ENCODE results near the gene GPR21.

The GPR21 gene

GRCh38 chr9:123033864-123034601 is 566 bp downstream of the GPR21 start:
- DNase-seq (ENCODE audit: low spot score): no peak

- DNase-seq (ENCODE audit: low spot score): no peak
Observed at GRCh38 chr9:123034881-123035510, 1.5 kb downstream of the GPR21 start.

- DNase-seq (ENCODE audit: low spot score): no peak
Observed at GRCh38 chr9:123035791-123036190, 2.3 kb downstream of the GPR21 start.

GRCh38 chr9:123036893-123037545 is 3.6 kb downstream of the GPR21 start:
- no peak for DNase-seq (ENCODE audit: low spot score)

GRCh38 chr9:123039617-123040219 is 6.3 kb downstream of the GPR21 start:
- DNase-seq (ENCODE audit: low spot score): no peak

- DNase-seq (ENCODE audit: low spot score): no peak
Observed at GRCh38 chr9:123040801-123041200, 7.3 kb downstream of the GPR21 start.

- no peak for DNase-seq (ENCODE audit: low spot score)
Observed at GRCh38 chr9:123041489-123041888, 8.0 kb downstream of the GPR21 start.

- no peak for DNase-seq (ENCODE audit: low spot score)
Observed at GRCh38 chr9:123043081-123043939, 9.8 kb downstream of the GPR21 start.

GRCh38 chr9:123044586-123044985 is 11.1 kb downstream of the GPR21 start:
- no peak for DNase-seq (ENCODE audit: low spot score)

- no peak for DNase-seq (ENCODE audit: low spot score)
Observed at GRCh38 chr9:123046406-123047195, 13.1 kb downstream of the GPR21 start.

- DNase-seq (ENCODE audit: low spot score): no peak
Observed at GRCh38 chr9:123048748-123049147, 15.3 kb downstream of the GPR21 start.

GRCh38 chr9:123049589-123050222 is 16.2 kb downstream of the GPR21 start:
- DNase-seq (ENCODE audit: low spot score): no peak

- no peak for DNase-seq (ENCODE audit: low spot score)
Observed at GRCh38 chr9:123053046-123053445, 19.6 kb downstream of the GPR21 start.

GRCh38 chr9:123053711-123054110 is 20.2 kb downstream of the GPR21 start:
- DNase-seq (ENCODE audit: low spot score): no peak

GRCh38 chr9:123058834-123059233 is 25.4 kb downstream of the GPR21 start:
- DNase-seq (ENCODE audit: low spot score): no peak

- no peak for DNase-seq (ENCODE audit: low spot score)
Observed at GRCh38 chr9:123059472-123060220, 26.2 kb downstream of the GPR21 start.

GRCh38 chr9:123061216-123061615 is 27.7 kb downstream of the GPR21 start:
- no peak for DNase-seq (ENCODE audit: low spot score)

- no peak for DNase-seq (ENCODE audit: low spot score)
Observed at GRCh38 chr9:123062351-123063176, 29.1 kb downstream of the GPR21 start.

- no peak for DNase-seq (ENCODE audit: low spot score)
Observed at GRCh38 chr9:123063177-123063598, 29.7 kb downstream of the GPR21 start.
